ENCODE data around the gene KRT15. TPM values are rescaled to one million over a fixed set of nuclear protein-coding genes. Genes with fewer than 3 reads are reported as not detected.

The KRT15 gene
- total and polyA plus RNA-seq, 7 donors, result 5.4 to 10.3 (median 9.2) TPM; not detected in 4

GRCh38 chr17:41524261-41524660 lies 5.6 kb upstream of the KRT15 start:
- Histone ChIP-seq H3K27me3 (peaks cover 13 to 34% (median 32%) of the 10 kb centered on the region in 3 donors), H3K4me1 (peaks cover 0 to 14% (median 9%) of the 10 kb centered on the region in 4 donors), H3K4me3 (no peak overlapping the region), H3K27ac (no peak overlapping the region), H3K36me3 (no peaks in the 10 kb centered on the region), H3K9me3 (no peaks in the 10 kb centered on the region)
- no peak for TF ChIP-seq POLR2A (IDR thresholded peaks at IDR 0.05)
- no peak for TF ChIP-seq CTCF (IDR thresholded peaks at IDR 0.05)
- no peak for TF ChIP-seq EP300 (IDR thresholded peaks at IDR 0.05)
- no peak for TF ChIP-seq POLR2AphosphoS5 (IDR thresholded peaks at IDR 0.05)
- no peak for DNase-seq
- intact Hi-C loops (cut with DNase I), result no loop called here
- 92% methylated on average over 11 of the region's 11 CpGs for WGBS, 2 donors

GRCh38 chr17:41523787-41524186 lies 5.1 kb upstream of the KRT15 start:
- Histone ChIP-seq H3K27ac (no peak overlapping the region), H3K27me3 (peaks cover 9 to 30% (median 27%) of the 10 kb centered on the region in 3 donors), H3K9me3 (no peaks in the 10 kb centered on the region), H3K36me3 (no peaks in the 10 kb centered on the region), H3K4me3 (no peak overlapping the region), H3K4me1 (peaks cover 0 to 14% (median 9%) of the 10 kb centered on the region in 4 donors)
- intact Hi-C loops (cut with DNase I), result no loop called here
- no peak for DNase-seq
- TF ChIP-seq EP300 (IDR thresholded peaks at IDR 0.05) (no peak), POLR2A (IDR thresholded peaks at IDR 0.05) (no peak), POLR2AphosphoS5 (IDR thresholded peaks at IDR 0.05) (no peak), CTCF (IDR thresholded peaks at IDR 0.05) (no peak)
- 31 to 64% methylated on average over 19 of the region's 19 CpGs for WGBS, 2 donors

- TF ChIP-seq POLR2A (IDR thresholded peaks at IDR 0.05) (no peak), EP300 (IDR thresholded peaks at IDR 0.05) (no peak), CTCF (IDR thresholded peaks at IDR 0.05) (no peak), POLR2AphosphoS5 (IDR thresholded peaks at IDR 0.05) (no peak)
- Histone ChIP-seq H3K36me3 (no peaks in the 10 kb centered on the region), H3K9me3 (no peaks in the 10 kb centered on the region), H3K4me1 (peaks cover 0 to 12% (median 8%) of the 10 kb centered on the region in 4 donors), H3K4me3 (no peak overlapping the region), H3K27ac (no peak overlapping the region), H3K27me3 (peaks cover 9 to 24% (median 21%) of the 10 kb centered on the region in 3 donors)
- WGBS, 2 donors, result 26 to 55% methylated on average over 4 of the region's 4 CpGs
- intact Hi-C loops (cut with DNase I), result no loop called here
- no peak for DNase-seq
Measured at GRCh38 chr17:41523225-41523593, 4.5 kb upstream of the KRT15 start.

GRCh38 chr17:41522301-41523224 lies 3.9 kb upstream of the KRT15 start:
- Histone ChIP-seq H3K27ac (no peak overlapping the region), H3K36me3 (no peaks in the 10 kb centered on the region), H3K9me3 (no peaks in the 10 kb centered on the region), H3K4me1 (peaks cover 0 to 5% (median 2%) of the 10 kb centered on the region in 4 donors), H3K27me3 (peaks cover 8 to 17% (median 15%) of the 10 kb centered on the region in 3 donors), H3K4me3 (no peak overlapping the region)
- 50 to 79% methylated on average over 12 of the region's 12 CpGs for WGBS, 2 donors
- no peak for DNase-seq
- TF ChIP-seq POLR2AphosphoS5 (IDR thresholded peaks at IDR 0.05) (no peak), EP300 (IDR thresholded peaks at IDR 0.05) (no peak), CTCF (IDR thresholded peaks at IDR 0.05) (no peak)
- intact Hi-C loops (cut with DNase I), result no loop called here
